A549 (cell line): ENCODE data around the gene MORC3. TPM values are rescaled to one million over a fixed set of nuclear protein-coding genes. Genes with fewer than 3 reads are reported as not detected.

Experiments
- ATAC-seq, 2 experiments: fragments of 200-7000 bp in 1 of 2; fragments of >200 bp in 1 of 2; cut with Nextera tagmentation in 1 of 2; cut with Tn5 transposase in 1 of 2; 3 replicates each; pipeline versions ENCODE4 v1.8.0 to v1.9.1; 2018 to 2020; ENCODE audit warnings: mild to moderate bottlenecking in 1 of 2, moderate library complexity in 1 of 2
- CTCF ChIA-PET: fragments of 300-600 bp; sonication (Branson Sonifier 250); formaldehyde crosslinking; extraction: SDS; loops from one replicate; lab custom pipeline; 2021; ENCODE audit warnings: antibody characterized with exemption, inconsistent platforms; lab: Yijun Ruan, JAX
- POLR2A ChIA-PET: fragments of 350-600 bp; formaldehyde crosslinking; extraction: SDS; loops from one replicate; lab custom pipeline; 2021; ENCODE audit warnings: antibody characterized with exemption, inconsistent platforms; lab: Yijun Ruan, JAX
- DNase-seq, 2 experiments: peaks; one replicate each; pipeline versions ENCODE4 v3.0.0 to v3.0.0-alpha.2; 2011 to 2016; ENCODE audit warnings: low read depth in 1 of 2, low spot score in 1 of 2
- FAIRE-seq: peaks from 2 replicates; lab custom pipeline; 2011; peaks lifted over from hg19 to GRCh38; lab: Jason Lieb, UNC
- H3K27ac ChIP-seq, 2 experiments: fragments of >200 bp; sonication (Bioruptor Twin); formaldehyde crosslinking; 3 replicates each; pipeline ENCODE4 v1.5.1; 2016 to 2017
- H3K4me1 ChIP-seq: fragments of >200 bp; sonication (Bioruptor Twin); formaldehyde crosslinking; 3 replicates; pipeline ENCODE4 v1.6.1; 2016
- H3K4me2 ChIP-seq: fragments of >200 bp; sonication (Bioruptor Twin); formaldehyde crosslinking; 3 replicates; pipeline ENCODE4 v1.6.1; 2016
- H3K4me3 ChIP-seq: fragments of >200 bp; sonication (Bioruptor Twin); formaldehyde crosslinking; 3 replicates; pipeline ENCODE4 v1.5.1; 2016
- H3K9me3 ChIP-seq: fragments of >200 bp; sonication (Bioruptor Twin); formaldehyde crosslinking; 3 replicates; pipeline ENCODE4 v1.6.1; 2016
- BHLHE40 ChIP-seq: IDR thresholded peaks from 2 replicates; pipeline ENCODE4 v1.6.1; 2012; ENCODE audit warnings: low read depth, low read length, inconsistent platforms
- CBX2 ChIP-seq: fragments of 200-600 bp; sonication (generic); IDR thresholded peaks from 2 replicates; pipeline ENCODE4 v1.6.1; 2016; ENCODE audit warnings: low read depth, mild to moderate bottlenecking, borderline replicate concordance
- CBX8 ChIP-seq: fragments of 200-600 bp; sonication (generic); IDR thresholded peaks from 2 replicates; pipeline ENCODE4 v1.6.1; 2016
- EHMT2 ChIP-seq: fragments of 200-600 bp; sonication (generic); IDR thresholded peaks from 2 replicates; pipeline ENCODE4 v1.6.1; 2016; ENCODE audit warnings: antibody characterized with exemption, low read depth, mild to moderate bottlenecking, moderate library complexity
- FOSB ChIP-seq: fragments of 250-450 bp; sonication (Bioruptor Pico); IDR thresholded peaks from 2 replicates; pipeline ENCODE4 v1.5.0; 2020; ENCODE audit warnings: mild to moderate bottlenecking, moderate library complexity
- HOXA7 ChIP-seq: fragments of 250-450 bp; sonication (Bioruptor Pico); IDR thresholded peaks from 2 replicates; pipeline ENCODE4 v1.5.0; 2020; ENCODE audit warnings: mild to moderate bottlenecking, moderate library complexity
- JUN ChIP-seq, 2 experiments: fragments of >200 bp; sonication (Bioruptor Twin); formaldehyde crosslinking; IDR thresholded peaks; 2 replicates in 1 of 2; 3 replicates in 1 of 2; pipeline ENCODE4 v1.6.1; 2016 to 2017
- JUNB ChIP-seq: fragments of >200 bp; sonication (Bioruptor Twin); formaldehyde crosslinking; IDR thresholded peaks from 2 replicates; pipeline ENCODE4 v1.6.1; 2016
- KDM5A ChIP-seq: fragments of 200-600 bp; sonication (generic); IDR thresholded peaks from 2 replicates; pipeline ENCODE4 v1.6.1; 2016; ENCODE audit warnings: antibody characterized with exemption, mild to moderate bottlenecking
- MAFK ChIP-seq: fragments of 450-650 bp; IDR thresholded peaks from 2 replicates; pipeline ENCODE4 v1.6.1; 2014; ENCODE audit not compliant: partially characterized antibody
- MYC ChIP-seq: IDR thresholded peaks from 2 replicates; pipeline ENCODE4 v1.6.1; 2012; ENCODE audit warnings: mild to moderate bottlenecking, inconsistent platforms, low read length, improper control_type of control experiment, borderline replicate concordance
- NFE2L2 ChIP-seq: fragments of 150-350 bp; conservative IDR thresholded peaks from 2 replicates; pipeline ENCODE4 v1.6.1; 2014; ENCODE audit warnings: low read length
- POLR2AphosphoS2 ChIP-seq: conservative IDR thresholded peaks from 2 replicates; pipeline ENCODE4 v1.6.1; 2012; ENCODE audit warnings: low read length, improper control_type of control experiment, inconsistent platforms
- RAD21 ChIP-seq, 2 experiments: fragments of >200 bp in 1 of 2; sonication (Bioruptor Twin) in 1 of 2; formaldehyde crosslinking in 1 of 2; IDR thresholded peaks in 1 of 2; conservative IDR thresholded peaks in 1 of 2; 2 replicates in 1 of 2; 3 replicates in 1 of 2; pipeline ENCODE4 v1.6.1; 2012 to 2018; ENCODE audit warnings: inconsistent platforms in 1 of 2
- RARB ChIP-seq: fragments of 250-450 bp; sonication (Bioruptor Pico); IDR thresholded peaks from 2 replicates; pipeline ENCODE4 v1.8.0; 2021; ENCODE audit warnings: mild to moderate bottlenecking, moderate library complexity
- RCOR1 ChIP-seq: fragments of 150-350 bp; IDR thresholded peaks from 2 replicates; pipeline ENCODE4 v1.6.1; 2014; ENCODE audit warnings: antibody characterized with exemption, low read length, low read depth
- RNF2 ChIP-seq: fragments of 200-600 bp; sonication (generic); IDR thresholded peaks from 2 replicates; pipeline ENCODE4 v1.6.1; 2016; ENCODE audit warnings: low read depth, mild to moderate bottlenecking, antibody characterized with exemption, moderate library complexity, borderline replicate concordance
- SREBF2 ChIP-seq: fragments of 450-650 bp; IDR thresholded peaks from 2 replicates; pipeline ENCODE4 v1.6.1; 2014; ENCODE audit warnings: mild to moderate bottlenecking, moderate library complexity
- WGBS: methylation state at CpG from one replicate; pipeline ENCODE4 v1.1.6; 2017; ENCODE audit errors: missing lambda C conversion rate; 5-methylcytosine and 5-hydroxymethylcytosine counted together
- polyA plus RNA-seq, 4 experiments: library from polyadenylated mRNA; depleted of rRNA in 3 of 4; stranded (reverse); fragments of >200 nt; fragmentation: RNase III in 1 of 4; extraction: RNeasy Plus Mini Kit Qiagen cat#74134 plus additional on column Dnase treatment in 1 of 4; gene quantifications; 2 replicates in 3 of 4; 3 replicates in 1 of 4; pipeline ENCODE4 v1.2.3, GENCODE V29; 2011 to 2017
- TF ChIP-seq, protein P1 (sequence below): fragments of 150-350 bp; IDR thresholded peaks from 2 replicates; pipeline ENCODE4 v1.6.1; 2014; ENCODE audit warnings: low read depth, mild to moderate bottlenecking, low read length
- TF ChIP-seq, protein P2 (sequence below): IDR thresholded peaks from 2 replicates; pipeline ENCODE4 v1.6.1; 2012
- TF ChIP-seq, protein P3 (sequence below): fragments of >200 bp; sonication (Bioruptor Twin); formaldehyde crosslinking; IDR thresholded peaks from 2 replicates; pipeline ENCODE4 v1.6.1; 2016
- TF ChIP-seq, protein P4 (sequence below): fragments of >200 bp; sonication (Bioruptor Twin); formaldehyde crosslinking; IDR thresholded peaks from 3 replicates; pipeline ENCODE4 v1.5.1; 2016
- TF ChIP-seq, protein P5 (sequence below): fragments of 450-650 bp; IDR thresholded peaks from 2 replicates; pipeline ENCODE4 v1.6.1; 2014; ENCODE audit warnings: antibody characterized with exemption
- TF ChIP-seq, protein P6 (sequence below): fragments of 250-450 bp; sonication (Bioruptor Pico); IDR thresholded peaks from 2 replicates; pipeline ENCODE4 v1.5.0; 2020; ENCODE audit warnings: low read depth, mild to moderate bottlenecking, moderate library complexity

MORC3 gene
- polyA plus RNA-seq, 2 of the 4 experiments (the other 2 are of a cell fraction) = 9.7 to 21.5 TPM

DNA sequence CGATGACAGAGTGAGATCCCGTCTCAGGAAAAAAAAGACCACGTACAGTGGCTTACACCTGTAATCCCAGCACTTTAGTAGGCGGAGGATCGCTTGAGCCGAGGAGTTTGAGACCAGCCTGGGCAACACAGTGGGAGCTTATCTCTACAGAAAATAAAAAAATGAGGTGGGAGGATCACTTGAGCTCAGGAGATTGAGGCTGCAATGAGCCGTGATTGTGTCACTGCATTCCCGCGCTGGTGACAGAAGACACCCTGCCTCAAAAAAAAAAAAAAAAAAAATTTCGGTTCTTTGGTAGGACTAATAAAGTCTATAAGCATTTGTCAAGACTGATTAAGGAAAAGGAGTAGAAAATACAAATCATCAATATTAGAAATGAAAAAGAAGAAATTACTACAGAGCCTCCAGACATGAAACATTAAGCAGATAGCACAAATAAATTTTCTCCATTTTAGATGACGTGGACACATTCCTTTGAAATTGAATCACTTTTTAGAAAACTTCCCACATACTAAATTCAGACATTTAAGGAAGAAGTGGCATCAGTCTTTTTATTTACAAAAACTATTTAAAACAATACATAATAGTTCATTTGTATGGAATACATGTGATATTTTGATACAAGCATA is 30.4 kb downstream of the MORC3 start (continued):
- TF ChIP-seq, protein P1, sequence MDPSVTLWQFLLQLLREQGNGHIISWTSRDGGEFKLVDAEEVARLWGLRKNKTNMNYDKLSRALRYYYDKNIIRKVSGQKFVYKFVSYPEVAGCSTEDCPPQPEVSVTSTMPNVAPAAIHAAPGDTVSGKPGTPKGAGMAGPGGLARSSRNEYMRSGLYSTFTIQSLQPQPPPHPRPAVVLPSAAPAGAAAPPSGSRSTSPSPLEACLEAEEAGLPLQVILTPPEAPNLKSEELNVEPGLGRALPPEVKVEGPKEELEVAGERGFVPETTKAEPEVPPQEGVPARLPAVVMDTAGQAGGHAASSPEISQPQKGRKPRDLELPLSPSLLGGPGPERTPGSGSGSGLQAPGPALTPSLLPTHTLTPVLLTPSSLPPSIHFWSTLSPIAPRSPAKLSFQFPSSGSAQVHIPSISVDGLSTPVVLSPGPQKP = no peak
- TF ChIP-seq MAFK = no peak
- no peak for TF ChIP-seq RARB (CRISPR knock-in tag)
- TF ChIP-seq BHLHE40 = no peak
- TF ChIP-seq NFE2L2 = no peak
- TF ChIP-seq CBX2 = no peak
- no peak for TF ChIP-seq FOSB (CRISPR knock-in tag)
- no peak for TF ChIP-seq MYC
- TF ChIP-seq, protein P2, sequence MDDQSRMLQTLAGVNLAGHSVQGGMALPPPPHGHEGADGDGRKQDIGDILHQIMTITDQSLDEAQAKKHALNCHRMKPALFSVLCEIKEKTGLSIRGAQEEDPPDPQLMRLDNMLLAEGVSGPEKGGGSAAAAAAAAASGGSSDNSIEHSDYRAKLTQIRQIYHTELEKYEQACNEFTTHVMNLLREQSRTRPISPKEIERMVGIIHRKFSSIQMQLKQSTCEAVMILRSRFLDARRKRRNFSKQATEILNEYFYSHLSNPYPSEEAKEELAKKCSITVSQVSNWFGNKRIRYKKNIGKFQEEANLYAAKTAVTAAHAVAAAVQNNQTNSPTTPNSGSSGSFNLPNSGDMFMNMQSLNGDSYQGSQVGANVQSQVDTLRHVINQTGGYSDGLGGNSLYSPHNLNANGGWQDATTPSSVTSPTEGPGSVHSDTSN = no peak

DNA sequence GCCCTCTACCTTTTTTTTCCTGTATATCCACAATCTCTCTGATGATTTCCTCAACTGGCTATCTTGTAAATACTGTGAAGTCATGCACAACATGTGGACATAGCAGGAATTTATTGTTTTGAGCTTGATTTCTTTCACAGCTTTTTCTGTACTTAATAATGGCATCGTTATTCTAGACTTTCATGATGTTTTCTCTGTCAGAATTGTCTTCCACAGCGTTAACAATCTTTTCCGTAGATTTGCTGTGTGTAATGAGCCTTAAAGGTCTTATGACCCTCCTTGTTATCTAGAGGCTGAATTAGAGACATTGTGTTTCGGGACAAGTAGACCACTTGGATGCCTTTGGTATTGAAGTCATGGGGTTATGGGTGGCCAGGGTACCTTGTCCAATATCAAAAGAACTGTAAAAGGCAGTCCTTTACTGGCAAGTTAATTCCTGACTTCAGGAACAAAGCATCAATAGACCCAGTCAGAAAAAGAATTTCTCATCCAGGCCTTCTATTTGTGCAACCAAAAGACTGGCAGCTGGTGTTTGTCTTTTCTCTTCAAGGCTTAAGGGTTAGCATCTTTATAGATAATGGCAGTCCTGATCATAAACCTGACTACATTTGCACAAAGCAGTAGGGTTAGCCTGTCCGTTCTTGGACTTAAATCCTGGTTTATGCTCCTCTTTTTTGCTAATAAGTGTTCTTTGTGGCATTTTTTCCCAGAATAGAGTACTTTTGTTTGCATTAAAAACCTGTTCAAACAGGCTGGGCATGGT is 35.1 kb downstream of the MORC3 start:
- Histone ChIP-seq H3K4me1 (no peaks in the 10 kb centered on the region), H3K4me3 (no peak overlapping the region), H3K4me2 (no peak overlapping the region), H3K9me3 (no peaks in the 10 kb centered on the region)
- FAIRE-seq (no peak), DNase-seq (no peak), ATAC-seq (no peak)
- ChIA-PET CTCF (no interaction called here), POLR2A (no interaction called here)
- WGBS = 90% methylated on average over 5 of the region's 5 CpGs
- no peak for TF ChIP-seq CBX2
- no peak for TF ChIP-seq KDM5A
- TF ChIP-seq RAD21 (conservative IDR thresholded peaks at IDR 0.05 in 1 of 2, IDR thresholded peaks at IDR 0.05 in 1 of 2) = no peak
- TF ChIP-seq, protein P1 = no peak
- TF ChIP-seq, protein P3, sequence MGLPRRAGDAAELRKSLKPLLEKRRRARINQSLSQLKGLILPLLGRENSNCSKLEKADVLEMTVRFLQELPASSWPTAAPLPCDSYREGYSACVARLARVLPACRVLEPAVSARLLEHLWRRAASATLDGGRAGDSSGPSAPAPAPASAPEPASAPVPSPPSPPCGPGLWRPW = no peak
- TF ChIP-seq NFE2L2 = no peak
- TF ChIP-seq, protein P4, sequence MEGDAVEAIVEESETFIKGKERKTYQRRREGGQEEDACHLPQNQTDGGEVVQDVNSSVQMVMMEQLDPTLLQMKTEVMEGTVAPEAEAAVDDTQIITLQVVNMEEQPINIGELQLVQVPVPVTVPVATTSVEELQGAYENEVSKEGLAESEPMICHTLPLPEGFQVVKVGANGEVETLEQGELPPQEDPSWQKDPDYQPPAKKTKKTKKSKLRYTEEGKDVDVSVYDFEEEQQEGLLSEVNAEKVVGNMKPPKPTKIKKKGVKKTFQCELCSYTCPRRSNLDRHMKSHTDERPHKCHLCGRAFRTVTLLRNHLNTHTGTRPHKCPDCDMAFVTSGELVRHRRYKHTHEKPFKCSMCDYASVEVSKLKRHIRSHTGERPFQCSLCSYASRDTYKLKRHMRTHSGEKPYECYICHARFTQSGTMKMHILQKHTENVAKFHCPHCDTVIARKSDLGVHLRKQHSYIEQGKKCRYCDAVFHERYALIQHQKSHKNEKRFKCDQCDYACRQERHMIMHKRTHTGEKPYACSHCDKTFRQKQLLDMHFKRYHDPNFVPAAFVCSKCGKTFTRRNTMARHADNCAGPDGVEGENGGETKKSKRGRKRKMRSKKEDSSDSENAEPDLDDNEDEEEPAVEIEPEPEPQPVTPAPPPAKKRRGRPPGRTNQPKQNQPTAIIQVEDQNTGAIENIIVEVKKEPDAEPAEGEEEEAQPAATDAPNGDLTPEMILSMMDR = no peak
- TF ChIP-seq POLR2AphosphoS2 = no peak
- TF ChIP-seq JUN (IDR thresholded peaks at IDR 0.05) = no peak
- no peak for TF ChIP-seq RNF2
- TF ChIP-seq RCOR1 = no peak
- TF ChIP-seq HOXA7 = no peak
- no peak for TF ChIP-seq EHMT2
- no peak for TF ChIP-seq CBX8
- no peak for TF ChIP-seq FOSB (CRISPR knock-in tag)
- TF ChIP-seq JUNB = no peak
- TF ChIP-seq, protein P5, sequence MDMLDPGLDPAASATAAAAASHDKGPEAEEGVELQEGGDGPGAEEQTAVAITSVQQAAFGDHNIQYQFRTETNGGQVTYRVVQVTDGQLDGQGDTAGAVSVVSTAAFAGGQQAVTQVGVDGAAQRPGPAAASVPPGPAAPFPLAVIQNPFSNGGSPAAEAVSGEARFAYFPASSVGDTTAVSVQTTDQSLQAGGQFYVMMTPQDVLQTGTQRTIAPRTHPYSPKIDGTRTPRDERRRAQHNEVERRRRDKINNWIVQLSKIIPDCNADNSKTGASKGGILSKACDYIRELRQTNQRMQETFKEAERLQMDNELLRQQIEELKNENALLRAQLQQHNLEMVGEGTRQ = no peak
- TF ChIP-seq, protein P6, sequence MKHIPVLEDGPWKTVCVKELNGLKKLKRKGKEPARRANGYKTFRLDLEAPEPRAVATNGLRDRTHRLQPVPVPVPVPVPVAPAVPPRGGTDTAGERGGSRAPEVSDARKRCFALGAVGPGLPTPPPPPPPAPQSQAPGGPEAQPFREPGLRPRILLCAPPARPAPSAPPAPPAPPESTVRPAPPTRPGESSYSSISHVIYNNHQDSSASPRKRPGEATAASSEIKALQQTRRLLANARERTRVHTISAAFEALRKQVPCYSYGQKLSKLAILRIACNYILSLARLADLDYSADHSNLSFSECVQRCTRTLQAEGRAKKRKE = no peak
- TF ChIP-seq SREBF2 = no peak
- TF ChIP-seq, all 56 proteins: peak for 0
- no peak overlapping the region for H3K27ac ChIP-seq
